ENCODE measurements around the gene MTMR1.

The MTMR1 gene
- 76.4 reads per million, percentile 77 among the genes with 10 or more reads in this experiment for total RNA-seq

GRCh38 chrX:150692831-150693724, at the start of gene MTMR1:
TSS of gene MTMR1 (plus strand) at chrX:150693396. CDS start at chrX:150693531, 135 bp downstream.
- peak; percentile 49 for DNase-seq

- no peak for DNase-seq
These were observed 49.2 kb upstream of the MTMR1 start for GRCh38 chrX:150643958-150644357.

GRCh38 chrX:150644422-150644821, 48.8 kb upstream of the MTMR1 start:
- DNase-seq, result no peak

GRCh38 chrX:150647331-150647730, 45.9 kb upstream of the MTMR1 start:
- DNase-seq, result no peak

GRCh38 chrX:150648296-150648940, 44.8 kb upstream of the MTMR1 start:
- no peak for DNase-seq

GRCh38 chrX:150649096-150649870, 43.9 kb upstream of the MTMR1 start:
- DNase-seq, result no peak

GRCh38 chrX:150651906-150652305, 41.3 kb upstream of the MTMR1 start:
- DNase-seq, result no peak

- DNase-seq, result no peak
These were observed 37.4 kb upstream of the MTMR1 start for GRCh38 chrX:150655788-150656187.

- DNase-seq, result no peak
These were observed 30.1 kb upstream of the MTMR1 start for GRCh38 chrX:150663073-150663472.

- no peak for DNase-seq
These were observed 28.9 kb upstream of the MTMR1 start for GRCh38 chrX:150664290-150664689.

- DNase-seq, result no peak
These were observed 17.0 kb upstream of the MTMR1 start for GRCh38 chrX:150676221-150676620.

GRCh38 chrX:150680974-150681373, 12.2 kb upstream of the MTMR1 start:
- no peak for DNase-seq

GRCh38 chrX:150683112-150683511, 10.1 kb upstream of the MTMR1 start:
- no peak for DNase-seq

GRCh38 chrX:150683536-150684146, 9.6 kb upstream of the MTMR1 start:
- peak; percentile 21 for DNase-seq

- no peak for DNase-seq
These were observed 4.2 kb upstream of the MTMR1 start for GRCh38 chrX:150688911-150689451.

GRCh38 chrX:150690126-150690525, 3.1 kb upstream of the MTMR1 start:
- DNase-seq, result no peak

- DNase-seq, result no peak
These were observed 900 bp upstream of the MTMR1 start for GRCh38 chrX:150692296-150692695.

- peak; percentile 52 for DNase-seq
These were observed 754 bp downstream of the MTMR1 start for GRCh38 chrX:150693725-150694574.

GRCh38 chrX:150694738-150695410, 1.7 kb downstream of the MTMR1 start:
- DNase-seq, result peak; percentile 7

GRCh38 chrX:150696331-150696730, 3.1 kb downstream of the MTMR1 start:
- DNase-seq, result no peak

GRCh38 chrX:150696866-150697265, 3.7 kb downstream of the MTMR1 start:
- DNase-seq, result no peak
